Measurements from ENCODE around the gene HNRNPA1L2. TPM values are rescaled to one million over a fixed set of nuclear protein-coding genes. Genes with fewer than 3 reads are reported as not detected.
"Not testable (repeated sequence)": the region's sequence is repeated elsewhere in the genome, so short reads cannot be mapped to it uniquely, and the experiment has no call there.

HNRNPA1L2 gene
- total RNA-seq, 1 experiment from 2014 or later = 6.2 TPM

DNA sequence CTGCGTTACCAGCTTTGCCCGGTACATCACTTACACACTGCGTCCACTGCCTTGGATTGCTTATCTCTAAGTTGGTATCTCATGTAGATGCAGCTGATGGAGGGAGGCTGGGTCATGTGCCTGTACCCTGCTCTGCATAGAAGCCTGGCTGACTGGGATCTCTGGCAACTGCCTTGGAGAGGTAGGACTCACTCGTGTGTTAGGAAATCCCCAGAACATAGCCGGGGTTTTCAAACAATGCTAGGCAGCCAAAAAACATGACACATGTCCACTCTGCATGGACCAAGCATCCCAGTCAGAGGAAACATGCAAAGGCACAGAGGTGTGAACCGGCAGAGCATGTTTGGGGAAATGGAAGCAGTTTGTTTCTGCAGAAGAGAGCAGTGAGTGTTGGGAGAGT, 36.1 kb upstream of the HNRNPA1L2 start:
- H3K4me1 ChIP-seq (ENCODE audit: control insufficient read depth in 1 of 2, insufficient read depth in 2 of 2, low read length in 2 of 2); H3K36me3 ChIP-seq (ENCODE audit: control insufficient read depth in 1 of 2, insufficient read depth in 2 of 2, low read length in 2 of 2); intact Hi-C loops (cut with micrococcal nuclease); H3K9me2 ChIP-seq (ENCODE audit: insufficient read depth); BruUV-seq (replicated peaks); H3K27ac ChIP-seq (ENCODE audit: low read depth, low read length); H3K9ac ChIP-seq (ENCODE audit: low read length); RAD21 ChIA-PET (ENCODE audit: low non-redundant PET in 1 of 2, low total read pairs in 2 of 2, uncharacterized antibody in 2 of 2, unreplicated experiment in 2 of 2); CTCF ChIA-PET; H3K27me3 ChIP-seq (ENCODE audit: insufficient read depth, low read length); DNase-seq (ENCODE audit: low read depth, low spot score); H3K4me3 ChIP-seq (replicated peaks in 1 of 2; ENCODE audit: low read depth in 1 of 2, low read length in 2 of 2); H2AFZ ChIP-seq (ENCODE audit: low read depth, low read length, poor library complexity, severe bottlenecking); H4K20me1 ChIP-seq (ENCODE audit: insufficient read depth); H3K9me3 ChIP-seq (ENCODE audit: control insufficient read depth in 1 of 2, insufficient read depth in 1 of 2, low read depth in 1 of 2, low read length in 2 of 2); H3K4me2 ChIP-seq (ENCODE audit: low read length); ATAC-seq; H3K79me2 ChIP-seq (ENCODE audit: insufficient read depth, low read length); POLR2A ChIA-PET: not testable (repeated sequence)

DNA sequence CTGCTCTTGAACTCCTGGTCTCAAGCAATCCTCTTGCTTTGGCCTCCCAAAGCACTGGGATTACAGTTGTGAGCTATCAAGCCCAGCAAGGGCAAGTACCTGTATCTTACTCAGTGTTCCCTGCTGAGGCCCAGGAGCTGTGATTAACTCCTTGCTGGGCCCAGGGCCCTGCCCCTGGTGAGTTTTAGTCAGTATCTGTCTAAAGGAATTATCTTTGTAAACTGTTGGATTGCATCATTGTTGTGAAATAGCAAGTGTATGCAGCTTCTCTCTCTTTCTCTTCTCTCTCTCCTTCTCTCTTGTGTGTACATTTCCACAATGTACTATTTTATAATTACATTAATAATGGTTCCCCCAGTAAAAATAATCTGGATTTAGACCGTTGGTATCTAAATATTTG, 35.4 kb upstream of the HNRNPA1L2 start:
- intact Hi-C loops (cut with micrococcal nuclease); H3K9ac ChIP-seq (ENCODE audit: low read length); H2AFZ ChIP-seq (ENCODE audit: low read depth, low read length, poor library complexity, severe bottlenecking); H3K4me1 ChIP-seq (ENCODE audit: control insufficient read depth in 1 of 2, insufficient read depth in 2 of 2, low read length in 2 of 2); H3K79me2 ChIP-seq (ENCODE audit: insufficient read depth, low read length); RAD21 ChIA-PET (ENCODE audit: low non-redundant PET in 1 of 2, low total read pairs in 2 of 2, uncharacterized antibody in 2 of 2, unreplicated experiment in 2 of 2); H3K9me3 ChIP-seq (ENCODE audit: control insufficient read depth in 1 of 2, insufficient read depth in 1 of 2, low read depth in 1 of 2, low read length in 2 of 2); H3K27me3 ChIP-seq (ENCODE audit: insufficient read depth, low read length); ATAC-seq; H3K36me3 ChIP-seq (ENCODE audit: control insufficient read depth in 1 of 2, insufficient read depth in 2 of 2, low read length in 2 of 2); H3K4me2 ChIP-seq (ENCODE audit: low read length); H3K4me3 ChIP-seq (replicated peaks in 1 of 2; ENCODE audit: low read depth in 1 of 2, low read length in 2 of 2); BruUV-seq (replicated peaks); H4K20me1 ChIP-seq (ENCODE audit: insufficient read depth); POLR2A ChIA-PET; H3K27ac ChIP-seq (ENCODE audit: low read depth, low read length); DNase-seq (ENCODE audit: low read depth, low spot score); H3K9me2 ChIP-seq (ENCODE audit: insufficient read depth): not testable (repeated sequence)
- CTCF ChIA-PET = interaction anchor here (3.0 kb wide), 1 partner anchor 361 kb away, joined by 19 read pairs; no protein-coding TSS in a partner anchor

DNA sequence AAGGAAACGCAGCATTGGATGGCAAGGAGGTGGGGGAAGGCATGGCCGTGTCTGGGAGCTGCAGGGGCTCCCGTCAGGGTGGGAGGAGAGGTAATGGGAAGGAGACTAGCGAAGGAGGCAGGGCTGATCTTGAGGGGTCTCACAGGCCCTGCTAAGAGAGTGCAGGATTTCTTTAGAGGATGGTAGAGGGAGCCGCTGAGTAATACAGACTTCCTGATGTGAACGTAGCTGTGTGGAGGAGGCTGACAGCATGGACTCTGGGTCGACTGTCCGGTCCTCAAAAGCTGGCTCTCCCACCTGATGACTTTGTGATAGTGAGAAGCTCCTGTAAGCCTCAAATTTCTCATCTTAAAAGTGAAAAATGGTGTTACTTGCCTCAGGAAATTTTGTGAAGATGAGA, 34.0 kb upstream of the HNRNPA1L2 start:
- H3K9ac ChIP-seq (ENCODE audit: low read length); H3K9me3 ChIP-seq (ENCODE audit: control insufficient read depth in 1 of 2, insufficient read depth in 1 of 2, low read depth in 1 of 2, low read length in 2 of 2); H3K36me3 ChIP-seq (ENCODE audit: control insufficient read depth in 1 of 2, insufficient read depth in 2 of 2, low read length in 2 of 2); H4K20me1 ChIP-seq (ENCODE audit: insufficient read depth); H2AFZ ChIP-seq (ENCODE audit: low read depth, low read length, poor library complexity, severe bottlenecking); BruUV-seq (replicated peaks); H3K4me3 ChIP-seq (replicated peaks in 1 of 2; ENCODE audit: low read depth in 1 of 2, low read length in 2 of 2); RAD21 ChIA-PET (ENCODE audit: low non-redundant PET in 1 of 2, low total read pairs in 2 of 2, uncharacterized antibody in 2 of 2, unreplicated experiment in 2 of 2); DNase-seq (ENCODE audit: low read depth, low spot score); POLR2A ChIA-PET; H3K79me2 ChIP-seq (ENCODE audit: insufficient read depth, low read length); H3K4me2 ChIP-seq (ENCODE audit: low read length); H3K27ac ChIP-seq (ENCODE audit: low read depth, low read length); H3K4me1 ChIP-seq (ENCODE audit: control insufficient read depth in 1 of 2, insufficient read depth in 2 of 2, low read length in 2 of 2); H3K9me2 ChIP-seq (ENCODE audit: insufficient read depth); intact Hi-C loops (cut with micrococcal nuclease); H3K27me3 ChIP-seq (ENCODE audit: insufficient read depth, low read length): not testable (repeated sequence)
- peak; percentile 63 for ATAC-seq
- CTCF ChIA-PET = interaction anchor here (2.1 to 3.0 kb wide), 2 partner anchors 201 to 360 kb away, joined by 9 to 19 read pairs; no protein-coding TSS in a partner anchor

Measured in HCT116 (cell line).